GM12878 (cell line): Measurements from ENCODE around the gene ACTG1. TPM values are rescaled to one million over a fixed set of nuclear protein-coding genes. Genes with fewer than 3 reads are reported as not detected.

ENCODE experiments used
- ATF3 ChIP-seq: IDR thresholded peaks from 2 replicates; pipeline ENCODE4 v1.6.1; 2011; ENCODE audit warnings: low read depth, mild to moderate bottlenecking, low read length, moderate library complexity, borderline replicate concordance; ENCODE audit errors: extremely low read depth
- CBX3 ChIP-seq: fragments of 200-600 bp; sonication (generic); IDR thresholded peaks from 2 replicates; pipeline ENCODE4 v1.6.1; 2016; ENCODE audit warnings: low read depth, borderline replicate concordance
- CEBPB ChIP-seq, 2 experiments: fragments of 150-350 bp in 1 of 2; IDR thresholded peaks; 2 replicates each; pipeline ENCODE4 v1.6.1; 2012 to 2014; ENCODE audit warnings: low read depth in 2 of 2, low read length in 2 of 2, borderline replicate concordance in 1 of 2, inconsistent platforms in 1 of 2
- CTCF ChIP-seq, 3 experiments: IDR thresholded peaks in 2 of 3; conservative IDR thresholded peaks in 1 of 3; 2 replicates each; pipeline ENCODE4 v1.5.1; 2011; ENCODE audit warnings: low read depth in 3 of 3, low read length in 3 of 3, mild to moderate bottlenecking in 3 of 3, control low read depth in 2 of 3, moderate library complexity in 2 of 3, inconsistent platforms in 1 of 3, mixed read lengths in 1 of 3; ENCODE audit not compliant: control insufficient read depth in 2 of 3, insufficient read depth in 1 of 3; ENCODE audit errors: extremely low read depth in 1 of 3
- DPF2 ChIP-seq: fragments of 450-650 bp; IDR thresholded peaks from 2 replicates; pipeline ENCODE4 v1.6.1; 2017; ENCODE audit warnings: mild to moderate bottlenecking
- EP300 ChIP-seq, 2 experiments: fragments of 150-350 bp in 1 of 2; IDR thresholded peaks; 2 replicates each; pipeline ENCODE4 v1.6.1; 2011 to 2012; ENCODE audit warnings: low read depth in 2 of 2, low read length in 2 of 2, borderline replicate concordance in 1 of 2, improper control_type of control experiment in 1 of 2, inconsistent platforms in 1 of 2; ENCODE audit not compliant: control insufficient read depth in 1 of 2
- JUNB ChIP-seq: IDR thresholded peaks from 2 replicates; pipeline ENCODE4 v1.6.1; 2016; ENCODE audit warnings: antibody characterized with exemption, mild to moderate bottlenecking
- MAX ChIP-seq: IDR thresholded peaks from 2 replicates; pipeline ENCODE4 v1.6.1; 2012; ENCODE audit warnings: low read depth, low read length, improper control_type of control experiment
- MEF2B ChIP-seq: fragments of 450-650 bp; IDR thresholded peaks from 2 replicates; pipeline ENCODE4 v1.6.1; 2018; ENCODE audit warnings: mild to moderate bottlenecking, moderate library complexity; ENCODE audit not compliant: partially characterized antibody, poor library complexity, severe bottlenecking
- MXI1 ChIP-seq: fragments of 150-350 bp; IDR thresholded peaks from 2 replicates; pipeline ENCODE4 v1.6.1; 2011; ENCODE audit warnings: low read depth, mild to moderate bottlenecking, inconsistent platforms, low read length, improper control_type of control experiment
- MYB ChIP-seq: fragments of 150-350 bp; IDR thresholded peaks from 2 replicates; pipeline ENCODE4 v1.6.1; 2014; ENCODE audit warnings: mild to moderate bottlenecking, low read depth, low read length, borderline replicate concordance
- NR2C1 ChIP-seq: fragments of 450-650 bp; IDR thresholded peaks from 2 replicates; pipeline ENCODE4 v1.6.1; 2017; ENCODE audit warnings: antibody characterized with exemption, mild to moderate bottlenecking, moderate library complexity
- PAX5 ChIP-seq: IDR thresholded peaks from 2 replicates; pipeline ENCODE4 v1.6.1; 2011; ENCODE audit warnings: low read depth, low read length, borderline replicate concordance
- PML ChIP-seq: IDR thresholded peaks from 2 replicates; pipeline ENCODE4 v1.6.1; 2012; ENCODE audit warnings: low read length, inconsistent platforms
- RBBP5 ChIP-seq: fragments of 200-600 bp; sonication (generic); conservative IDR thresholded peaks from 2 replicates; pipeline ENCODE4 v1.6.1; 2016
- SIN3A ChIP-seq: IDR thresholded peaks from 2 replicates; pipeline ENCODE4 v1.6.1; 2012; ENCODE audit warnings: low read depth, low read length, improper control_type of control experiment
- SKIL ChIP-seq: fragments of 450-650 bp; IDR thresholded peaks from 2 replicates; pipeline ENCODE4 v1.6.1; 2017; ENCODE audit warnings: mild to moderate bottlenecking, low read depth, inconsistent platforms; ENCODE audit not compliant: poor library complexity, severe bottlenecking
- SMAD1 ChIP-seq: fragments of 450-650 bp; IDR thresholded peaks from 2 replicates; pipeline ENCODE4 v1.6.1; 2018; ENCODE audit warnings: mild to moderate bottlenecking, low read depth; ENCODE audit not compliant: partially characterized antibody
- SMARCA5 ChIP-seq: fragments of 450-650 bp; IDR thresholded peaks from 2 replicates; pipeline ENCODE4 v1.6.1; 2017; ENCODE audit warnings: mild to moderate bottlenecking
- SP1 ChIP-seq: IDR thresholded peaks from one replicate; pipeline ENCODE4 v1.6.1; 2011; ENCODE audit warnings: low read depth, low read length
- STAT1 ChIP-seq: fragments of 450-650 bp; conservative IDR thresholded peaks from 2 replicates; pipeline ENCODE4 v1.6.1; 2014; ENCODE audit warnings: antibody characterized with exemption, mild to moderate bottlenecking
- SUZ12 ChIP-seq: fragments of 200-600 bp; sonication (generic); IDR thresholded peaks from one replicate; pipeline ENCODE4 v1.6.1; 2018; ENCODE audit warnings: antibody characterized with exemption, mild to moderate bottlenecking; ENCODE audit not compliant: unreplicated experiment
- TCF12 ChIP-seq: IDR thresholded peaks from 2 replicates; pipeline ENCODE4 v1.6.1; 2011; ENCODE audit warnings: low read depth, mild to moderate bottlenecking, low read length
- TCF3 ChIP-seq: IDR thresholded peaks from 2 replicates; pipeline ENCODE4 v1.6.1; 2012; ENCODE audit warnings: low read depth, mild to moderate bottlenecking, low read length, borderline replicate concordance; ENCODE audit not compliant: insufficient read depth
- TCF7 ChIP-seq: IDR thresholded peaks from 2 replicates; pipeline ENCODE4 v1.6.1; 2014; ENCODE audit warnings: antibody characterized with exemption, borderline replicate concordance
- ZNF217 ChIP-seq: fragments of 450-650 bp; IDR thresholded peaks from 2 replicates; pipeline ENCODE4 v1.6.1; 2017; ENCODE audit warnings: antibody characterized with exemption, mild to moderate bottlenecking
- ZNF274 ChIP-seq: IDR thresholded peaks from one replicate; pipeline ENCODE4 v1.8.0; 2011; ENCODE audit not compliant: insufficient read length, insufficient read depth
- polyA plus RNA-seq, 11 experiments: library from polyadenylated mRNA; depleted of rRNA in 4 of 11; unstranded in 6 of 11; stranded (reverse) in 5 of 11; fragments of >200 nt; fragmentation: Nextera tagmentation in 4 of 11; fragmentation: Illumina TruSeq in 1 of 11; extraction: Ambion mirVana in 4 of 11; extraction: Trizol in 1 of 11; gene quantifications; 1 replicate in 1 of 11; 2 replicates in 10 of 11; pipeline versions ENCODE4 v1.2.1 to v1.2.3, GENCODE V29; 2011 to 2016; ENCODE audit warnings: inconsistent platforms in 2 of 11, missing spikeins in 2 of 11, low read depth in 1 of 11
- total RNA-seq, 4 experiments: library from RNA; depleted of rRNA in 3 of 4; stranded (reverse); fragments of >200 nt in 3 of 4; fragmentation: Illumina TruSeq in 1 of 4; extraction: Trizol in 1 of 4; gene quantifications; 2 replicates each; pipeline versions ENCODE4 v1.2.1 to v1.2.3, GENCODE V29; 2013 to 2021

ACTG1 gene
- total and polyA plus RNA-seq, 10 of the 15 experiments (the other 5 are each of a cell fraction or from before 2014, with no cell fraction given) = 810 to 6,105 (median 3,650) TPM

GRCh38 chr17:81484195-81484979 lies 28.2 kb downstream of the ACTG1 start (continued):
- TF ChIP-seq ATF3 = no peak
- peak; percentile 84 to 99 (median 94); a peak in 5 of 6 replicates for TF ChIP-seq CTCF (IDR thresholded peaks at IDR 0.05 in 2 of 3, conservative IDR thresholded peaks at IDR 0.05 in 1 of 3; ENCODE audit: control insufficient read depth in 2 of 3, extremely low read depth in 1 of 3, insufficient read depth in 1 of 3, low read depth in 3 of 3, low read length in 3 of 3)
- no peak for TF ChIP-seq EP300 (IDR thresholded peaks at IDR 0.05; ENCODE audit: borderline replicate concordance in 1 of 2, control insufficient read depth in 1 of 2, low read depth in 2 of 2, low read length in 2 of 2)
- TF ChIP-seq CBX3 = no peak
- TF ChIP-seq MEF2B = peak; percentile 47
- TF ChIP-seq TCF3 = peak; percentile 78; the same call in 1 of the 2 replicates
- TF ChIP-seq PAX5 = no peak
- no peak for TF ChIP-seq SMAD1
- peak; percentile 17; the same call in 1 of the 2 replicates for TF ChIP-seq MAX
- peak; percentile 91 for TF ChIP-seq ZNF217
- TF ChIP-seq MXI1 = peak; percentile 10; the same call in 1 of the 2 replicates
- TF ChIP-seq STAT1 = peak; percentile 62; the same call in 1 of the 2 replicates
- TF ChIP-seq SMARCA5 = peak; percentile 88
- TF ChIP-seq SKIL = no peak
- TF ChIP-seq DPF2 = peak; percentile 73; the same call in 1 of the 2 replicates
- TF ChIP-seq CEBPB (IDR thresholded peaks at IDR 0.05; ENCODE audit: borderline replicate concordance in 1 of 2, low read depth in 2 of 2, low read length in 2 of 2) = no peak
- TF ChIP-seq RBBP5 = no peak
- TF ChIP-seq SIN3A = no peak; the same call in 1 of the 2 replicates
- TF ChIP-seq PML = no peak
- no peak for TF ChIP-seq SUZ12
- no peak for TF ChIP-seq ZNF274
- peak; percentile 18 for TF ChIP-seq SP1
- 0 out of 2 replicates have a peak, but pooled peaks have one; percentile 23 for TF ChIP-seq NR2C1
- TF ChIP-seq TCF12 = peak; percentile 63; the same call in 1 of the 2 replicates
- no peak for TF ChIP-seq JUNB
- no peak for TF ChIP-seq TCF7
- no peak for TF ChIP-seq MYB
